Suprapubic skin (tissue), 3 donors: ENCODE measurements around the gene TTF2.
"Not testable (repeated sequence)": the region's sequence is repeated elsewhere in the genome, so short reads cannot be mapped to it uniquely, and the experiment has no call there.

Experiments used
- EP300 ChIP-seq: sonication (generic); formaldehyde crosslinking; IDR thresholded peaks from one replicate; pipeline ENCODE4 v1.6.1; 2017; ENCODE audit warnings: antibody characterized with exemption
- POLR2A ChIP-seq, 2 donors: fragments of 450-650 bp; IDR thresholded peaks; one replicate each; pipeline ENCODE4 v1.6.1; 2017; ENCODE audit warnings: antibody characterized with exemption in 2 of 2, mild to moderate bottlenecking in 2 of 2, moderate library complexity in 2 of 2
- TF ChIP-seq, protein P1 (sequence below), 2 donors: fragments of 200-600 bp in 1 of 2; fragments of 450-650 bp in 1 of 2; sonication (generic) in 1 of 2; IDR thresholded peaks; one replicate each; pipeline ENCODE4 v1.5.1; 2016 to 2019; ENCODE audit warnings: antibody characterized with exemption in 2 of 2, mild to moderate bottlenecking in 1 of 2, moderate library complexity in 1 of 2

DNA sequence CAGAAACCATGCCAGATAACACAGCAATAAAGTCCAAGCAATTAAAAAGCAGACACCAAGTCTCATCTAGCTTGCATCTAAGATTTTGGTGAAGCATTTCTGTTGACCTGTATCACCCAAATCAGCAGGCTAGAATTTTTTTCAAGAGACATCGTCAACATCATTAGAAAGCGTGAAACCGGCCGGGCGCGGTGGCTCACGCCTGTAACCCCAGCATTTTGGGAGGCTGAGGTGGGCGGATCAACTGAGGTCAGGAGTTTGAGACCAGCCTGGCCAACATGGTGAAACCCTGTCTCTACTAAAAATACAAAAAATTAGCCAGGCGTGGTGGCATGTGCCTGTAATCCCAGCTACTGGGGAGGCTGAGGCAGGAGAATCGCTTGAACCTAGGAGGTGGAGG is 59.0 kb downstream of the TTF2 start:
- not testable (repeated sequence) for TF ChIP-seq POLR2A (IDR thresholded peaks at IDR 0.05); EP300
- TF ChIP-seq, protein P1, sequence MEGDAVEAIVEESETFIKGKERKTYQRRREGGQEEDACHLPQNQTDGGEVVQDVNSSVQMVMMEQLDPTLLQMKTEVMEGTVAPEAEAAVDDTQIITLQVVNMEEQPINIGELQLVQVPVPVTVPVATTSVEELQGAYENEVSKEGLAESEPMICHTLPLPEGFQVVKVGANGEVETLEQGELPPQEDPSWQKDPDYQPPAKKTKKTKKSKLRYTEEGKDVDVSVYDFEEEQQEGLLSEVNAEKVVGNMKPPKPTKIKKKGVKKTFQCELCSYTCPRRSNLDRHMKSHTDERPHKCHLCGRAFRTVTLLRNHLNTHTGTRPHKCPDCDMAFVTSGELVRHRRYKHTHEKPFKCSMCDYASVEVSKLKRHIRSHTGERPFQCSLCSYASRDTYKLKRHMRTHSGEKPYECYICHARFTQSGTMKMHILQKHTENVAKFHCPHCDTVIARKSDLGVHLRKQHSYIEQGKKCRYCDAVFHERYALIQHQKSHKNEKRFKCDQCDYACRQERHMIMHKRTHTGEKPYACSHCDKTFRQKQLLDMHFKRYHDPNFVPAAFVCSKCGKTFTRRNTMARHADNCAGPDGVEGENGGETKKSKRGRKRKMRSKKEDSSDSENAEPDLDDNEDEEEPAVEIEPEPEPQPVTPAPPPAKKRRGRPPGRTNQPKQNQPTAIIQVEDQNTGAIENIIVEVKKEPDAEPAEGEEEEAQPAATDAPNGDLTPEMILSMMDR (IDR thresholded peaks at IDR 0.05) = not testable (repeated sequence)
